GM23338 (cell line): ENCODE data around the gene CRIP3. TPM values are rescaled to one million over a fixed set of nuclear protein-coding genes. Genes with fewer than 3 reads are reported as not detected.
"Not testable (repeated sequence)": the region's sequence is repeated elsewhere in the genome, so short reads cannot be mapped to it uniquely, and the experiment has no call there.

Source experiments
- ATAC-seq: fragments of 200-7000 bp; cut with Tn5 transposase; 3 replicates; pipeline ENCODE4 v1.9.1; 2020
- DNase-seq: peaks from one replicate; pipeline ENCODE4 v3.0.0-alpha.2; 2015; ENCODE audit warnings: low spot score
- H2AFZ ChIP-seq: fragments of 200-600 bp; sonication (generic); 2 replicates; pipeline ENCODE4 v1.8.0; 2016; ENCODE audit warnings: antibody characterized with exemption, mild to moderate bottlenecking, moderate library complexity
- H3F3A ChIP-seq: fragments of 200-600 bp; sonication (generic); replicated peaks from 2 replicates; pipeline ENCODE4 v1.8.0; 2017; ENCODE audit warnings: antibody characterized with exemption, mixed run types, low read depth
- H3K27ac ChIP-seq: fragments of 200-600 bp; sonication (generic); 2 replicates; pipeline ENCODE4 v1.6.1; 2016; ENCODE audit warnings: low read depth
- H3K27me3 ChIP-seq: fragments of 200-600 bp; sonication (generic); 2 replicates; pipeline ENCODE4 v1.8.0; 2016; ENCODE audit warnings: mild to moderate bottlenecking, mixed run types, moderate library complexity; ENCODE audit not compliant: insufficient read depth
- H3K36me3 ChIP-seq: fragments of 200-600 bp; sonication (generic); 2 replicates; pipeline ENCODE4 v1.8.0; 2016; ENCODE audit warnings: mild to moderate bottlenecking; ENCODE audit not compliant: insufficient read depth
- H3K4me1 ChIP-seq: fragments of 200-600 bp; sonication (generic); 2 replicates; pipeline ENCODE4 v1.8.0; 2016; ENCODE audit warnings: mild to moderate bottlenecking, moderate library complexity; ENCODE audit not compliant: insufficient read depth
- H3K4me2 ChIP-seq: fragments of 200-600 bp; sonication (generic); 2 replicates; pipeline ENCODE4 v1.7.1; 2017; ENCODE audit warnings: mixed run types
- H3K4me3 ChIP-seq: fragments of 200-600 bp; sonication (generic); 2 replicates; pipeline ENCODE4 v1.6.1; 2016; ENCODE audit warnings: mixed run types
- H3K79me2 ChIP-seq: fragments of 200-600 bp; sonication (generic); replicated peaks from 2 replicates; pipeline ENCODE4 v1.8.0; 2017; ENCODE audit warnings: mild to moderate bottlenecking; ENCODE audit not compliant: insufficient read depth
- H3K9me2 ChIP-seq: fragments of 200-600 bp; sonication (generic); 2 replicates; pipeline ENCODE4 v1.8.0; 2017; ENCODE audit not compliant: insufficient read depth
- H4K20me1 ChIP-seq: fragments of 200-600 bp; sonication (generic); replicated peaks from 2 replicates; pipeline ENCODE4 v1.8.0; 2017; ENCODE audit warnings: mild to moderate bottlenecking; ENCODE audit not compliant: insufficient read depth
- H3K27ac Mint-ChIP-seq: 2 replicates; pipeline ENCODE4 v1.8.0; 2020; ENCODE audit warnings: inconsistent platforms, mild to moderate bottlenecking, moderate library complexity, mixed read lengths
- H3K27me3 Mint-ChIP-seq: 3 replicates; pipeline ENCODE4 v1.8.0; 2022; ENCODE audit warnings: low read depth, mild to moderate bottlenecking, moderate library complexity, mixed read lengths, inconsistent platforms; ENCODE audit not compliant: insufficient read depth, poor library complexity
- H3K36me3 Mint-ChIP-seq: 3 replicates; pipeline ENCODE4 v1.8.0; 2021; ENCODE audit warnings: low read depth, mild to moderate bottlenecking, inconsistent platforms, moderate library complexity, mixed read lengths
- H3K4me1 Mint-ChIP-seq: 3 replicates; pipeline ENCODE4 v1.8.0; 2020; ENCODE audit warnings: mild to moderate bottlenecking, inconsistent platforms, mixed read lengths
- H3K4me3 Mint-ChIP-seq: 3 replicates; pipeline ENCODE4 v1.8.0; 2021; ENCODE audit warnings: moderate library complexity, mild to moderate bottlenecking, inconsistent platforms, mixed read lengths
- H3K9me3 Mint-ChIP-seq: 3 replicates; pipeline ENCODE4 v1.8.0; 2020; ENCODE audit warnings: moderate library complexity, mild to moderate bottlenecking, inconsistent platforms, mixed read lengths
- ETS1 ChIP-seq: IDR thresholded peaks from 2 replicates; pipeline ENCODE4 v1.6.1; 2016; ENCODE audit warnings: antibody characterized with exemption
- EZH2phosphoT487 ChIP-seq: fragments of 200-600 bp; sonication (generic); IDR thresholded peaks from one replicate; pipeline ENCODE4 v1.8.1; 2018; ENCODE audit warnings: antibody characterized with exemption; ENCODE audit not compliant: unreplicated experiment
- STAT1 ChIP-seq: IDR thresholded peaks from one replicate; pipeline ENCODE4 v1.6.1; 2016; ENCODE audit warnings: antibody characterized with exemption; ENCODE audit not compliant: unreplicated experiment
- ZNF331 ChIP-seq: fragments of 250-450 bp; sonication (Bioruptor Pico); IDR thresholded peaks from 2 replicates; pipeline ENCODE4 v1.5.0; 2020; ENCODE audit warnings: low read depth, mild to moderate bottlenecking, moderate library complexity
- polyA plus RNA-seq: library from polyadenylated mRNA; unstranded; fragments of >200 nt; fragmentation: Nextera tagmentation; extraction: Ambion mirVana; gene quantifications from 2 replicates; pipeline ENCODE4 v1.2.1, GENCODE V29; 2016
- total RNA-seq: library from RNA; depleted of rRNA; stranded (reverse); fragments of >200 nt; shearing (Covaris generic); gene quantifications from 2 replicates; pipeline ENCODE4 v1.2.3, GENCODE V29; 2014
- TF ChIP-seq, protein P1 (sequence below): IDR thresholded peaks from one replicate; pipeline ENCODE4 v1.6.1; 2018; ENCODE audit warnings: antibody characterized with exemption; ENCODE audit not compliant: unreplicated experiment
- TF ChIP-seq, protein P2 (sequence below): fragments of 250-450 bp; sonication (Bioruptor Pico); IDR thresholded peaks from 2 replicates; pipeline ENCODE4 v1.5.0; 2020; ENCODE audit warnings: mild to moderate bottlenecking, moderate library complexity

Gene CRIP3
- total and polyA plus RNA-seq, 2 experiments from 2014 or later, result 22.0 to 36.0 TPM

- peaks cover 6% of the 10 kb centered on the region; the same call in 2 of the 3 replicates for H3K36me3 Mint-ChIP-seq
Observed at GRCh38 chr6:43347021-43347420, 38.4 kb upstream of the CRIP3 start.

DNA sequence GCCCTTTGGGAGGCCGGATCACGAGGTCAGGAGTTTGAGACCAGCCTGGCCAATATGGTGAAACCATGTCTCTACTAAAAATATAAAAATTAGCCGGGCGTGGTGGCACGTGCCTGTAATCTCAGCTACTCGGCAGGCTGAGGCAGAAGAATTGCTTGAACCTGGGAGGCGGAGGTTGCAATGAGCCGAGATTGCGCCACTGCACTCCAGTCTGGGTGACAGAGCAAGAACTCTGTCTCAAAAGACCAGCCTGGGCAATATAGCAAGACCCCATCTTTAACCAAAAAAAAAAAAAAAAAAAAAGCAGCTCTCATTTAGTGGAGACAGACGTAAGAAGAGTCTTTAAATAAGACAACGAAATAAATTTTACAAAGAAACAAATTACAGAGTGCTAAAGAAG, 37.6 kb upstream of the CRIP3 start:
- H3K9me2 ChIP-seq, H4K20me1 ChIP-seq, H3K79me2 ChIP-seq, H3K27ac Mint-ChIP-seq, H3K4me2 ChIP-seq, H3K27ac ChIP-seq, H3K4me3 Mint-ChIP-seq, DNase-seq, H3K9me3 Mint-ChIP-seq, H3K36me3 Mint-ChIP-seq, H3F3A ChIP-seq, H3K4me1 Mint-ChIP-seq, ATAC-seq, H3K4me3 ChIP-seq, H2AFZ ChIP-seq, H3K27me3 Mint-ChIP-seq, H3K27me3 ChIP-seq, H3K4me1 ChIP-seq: not testable (repeated sequence)
- H3K36me3 ChIP-seq, result 0 out of 2 replicates have a peak, but pooled peaks cover 10% of the 10 kb centered on the region

More at GRCh38 chr6:43347021-43347420, 38.4 kb upstream of the CRIP3 start:
- Histone ChIP-seq H3K9me2 (no peaks in the 10 kb centered on the region), H3K4me3 (no peak overlapping the region), H3K79me2 (no peaks in the 10 kb centered on the region), H4K20me1 (no peaks in the 10 kb centered on the region), H3F3A (no peaks in the 10 kb centered on the region), H2AFZ (no peak overlapping the region), H3K4me2 (no peak overlapping the region), H3K4me1 (no peaks in the 10 kb centered on the region), H3K27ac (no peak overlapping the region), H3K36me3 (0 out of 2 replicates have a peak, but pooled peaks cover 10% of the 10 kb centered on the region), H3K27me3 (no peaks in the 10 kb centered on the region)
- no peaks in the 10 kb centered on the region for H3K27me3 Mint-ChIP-seq
- H3K9me3 Mint-ChIP-seq, result no peaks in the 10 kb centered on the region
- ATAC-seq (no peak), DNase-seq (no peak)
- H3K27ac Mint-ChIP-seq, result no peak overlapping the region
- H3K4me1 Mint-ChIP-seq, result no peaks in the 10 kb centered on the region
- no peak overlapping the region for H3K4me3 Mint-ChIP-seq
- no peak for TF ChIP-seq ZNF331 (CRISPR knock-in tag)

DNA sequence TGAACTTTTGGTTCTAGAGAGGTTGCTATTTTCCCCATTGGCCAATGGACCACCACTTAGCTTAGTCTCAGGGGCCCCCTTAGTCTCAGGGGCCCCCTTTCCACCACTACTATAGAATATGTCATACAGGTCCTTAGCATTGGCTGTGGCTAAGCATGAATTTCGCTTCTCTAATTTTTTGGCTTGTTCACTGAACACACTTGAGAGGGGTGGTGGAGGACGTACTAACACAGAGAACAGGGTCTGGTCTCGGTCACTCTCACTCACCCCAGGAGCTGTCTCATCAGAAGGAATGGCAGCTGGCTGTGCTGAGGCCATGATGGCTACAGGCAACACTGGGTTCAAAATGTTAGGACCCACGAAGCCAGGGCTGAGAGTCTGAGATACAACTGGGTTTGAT, 30.5 kb upstream of the CRIP3 start:
- Histone ChIP-seq H3K36me3 (peaks cover 12% of the 10 kb centered on the region; the same call in 1 of the 2 replicates), H2AFZ (no peak overlapping the region)
- TF ChIP-seq STAT1, result no peak
- TF ChIP-seq ETS1, result no peak
- TF ChIP-seq, protein P1, sequence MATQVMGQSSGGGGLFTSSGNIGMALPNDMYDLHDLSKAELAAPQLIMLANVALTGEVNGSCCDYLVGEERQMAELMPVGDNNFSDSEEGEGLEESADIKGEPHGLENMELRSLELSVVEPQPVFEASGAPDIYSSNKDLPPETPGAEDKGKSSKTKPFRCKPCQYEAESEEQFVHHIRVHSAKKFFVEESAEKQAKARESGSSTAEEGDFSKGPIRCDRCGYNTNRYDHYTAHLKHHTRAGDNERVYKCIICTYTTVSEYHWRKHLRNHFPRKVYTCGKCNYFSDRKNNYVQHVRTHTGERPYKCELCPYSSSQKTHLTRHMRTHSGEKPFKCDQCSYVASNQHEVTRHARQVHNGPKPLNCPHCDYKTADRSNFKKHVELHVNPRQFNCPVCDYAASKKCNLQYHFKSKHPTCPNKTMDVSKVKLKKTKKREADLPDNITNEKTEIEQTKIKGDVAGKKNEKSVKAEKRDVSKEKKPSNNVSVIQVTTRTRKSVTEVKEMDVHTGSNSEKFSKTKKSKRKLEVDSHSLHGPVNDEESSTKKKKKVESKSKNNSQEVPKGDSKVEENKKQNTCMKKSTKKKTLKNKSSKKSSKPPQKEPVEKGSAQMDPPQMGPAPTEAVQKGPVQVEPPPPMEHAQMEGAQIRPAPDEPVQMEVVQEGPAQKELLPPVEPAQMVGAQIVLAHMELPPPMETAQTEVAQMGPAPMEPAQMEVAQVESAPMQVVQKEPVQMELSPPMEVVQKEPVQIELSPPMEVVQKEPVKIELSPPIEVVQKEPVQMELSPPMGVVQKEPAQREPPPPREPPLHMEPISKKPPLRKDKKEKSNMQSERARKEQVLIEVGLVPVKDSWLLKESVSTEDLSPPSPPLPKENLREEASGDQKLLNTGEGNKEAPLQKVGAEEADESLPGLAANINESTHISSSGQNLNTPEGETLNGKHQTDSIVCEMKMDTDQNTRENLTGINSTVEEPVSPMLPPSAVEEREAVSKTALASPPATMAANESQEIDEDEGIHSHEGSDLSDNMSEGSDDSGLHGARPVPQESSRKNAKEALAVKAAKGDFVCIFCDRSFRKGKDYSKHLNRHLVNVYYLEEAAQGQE, result no peak
- no peak for TF ChIP-seq ZNF331 (CRISPR knock-in tag)
- TF ChIP-seq, protein P2, sequence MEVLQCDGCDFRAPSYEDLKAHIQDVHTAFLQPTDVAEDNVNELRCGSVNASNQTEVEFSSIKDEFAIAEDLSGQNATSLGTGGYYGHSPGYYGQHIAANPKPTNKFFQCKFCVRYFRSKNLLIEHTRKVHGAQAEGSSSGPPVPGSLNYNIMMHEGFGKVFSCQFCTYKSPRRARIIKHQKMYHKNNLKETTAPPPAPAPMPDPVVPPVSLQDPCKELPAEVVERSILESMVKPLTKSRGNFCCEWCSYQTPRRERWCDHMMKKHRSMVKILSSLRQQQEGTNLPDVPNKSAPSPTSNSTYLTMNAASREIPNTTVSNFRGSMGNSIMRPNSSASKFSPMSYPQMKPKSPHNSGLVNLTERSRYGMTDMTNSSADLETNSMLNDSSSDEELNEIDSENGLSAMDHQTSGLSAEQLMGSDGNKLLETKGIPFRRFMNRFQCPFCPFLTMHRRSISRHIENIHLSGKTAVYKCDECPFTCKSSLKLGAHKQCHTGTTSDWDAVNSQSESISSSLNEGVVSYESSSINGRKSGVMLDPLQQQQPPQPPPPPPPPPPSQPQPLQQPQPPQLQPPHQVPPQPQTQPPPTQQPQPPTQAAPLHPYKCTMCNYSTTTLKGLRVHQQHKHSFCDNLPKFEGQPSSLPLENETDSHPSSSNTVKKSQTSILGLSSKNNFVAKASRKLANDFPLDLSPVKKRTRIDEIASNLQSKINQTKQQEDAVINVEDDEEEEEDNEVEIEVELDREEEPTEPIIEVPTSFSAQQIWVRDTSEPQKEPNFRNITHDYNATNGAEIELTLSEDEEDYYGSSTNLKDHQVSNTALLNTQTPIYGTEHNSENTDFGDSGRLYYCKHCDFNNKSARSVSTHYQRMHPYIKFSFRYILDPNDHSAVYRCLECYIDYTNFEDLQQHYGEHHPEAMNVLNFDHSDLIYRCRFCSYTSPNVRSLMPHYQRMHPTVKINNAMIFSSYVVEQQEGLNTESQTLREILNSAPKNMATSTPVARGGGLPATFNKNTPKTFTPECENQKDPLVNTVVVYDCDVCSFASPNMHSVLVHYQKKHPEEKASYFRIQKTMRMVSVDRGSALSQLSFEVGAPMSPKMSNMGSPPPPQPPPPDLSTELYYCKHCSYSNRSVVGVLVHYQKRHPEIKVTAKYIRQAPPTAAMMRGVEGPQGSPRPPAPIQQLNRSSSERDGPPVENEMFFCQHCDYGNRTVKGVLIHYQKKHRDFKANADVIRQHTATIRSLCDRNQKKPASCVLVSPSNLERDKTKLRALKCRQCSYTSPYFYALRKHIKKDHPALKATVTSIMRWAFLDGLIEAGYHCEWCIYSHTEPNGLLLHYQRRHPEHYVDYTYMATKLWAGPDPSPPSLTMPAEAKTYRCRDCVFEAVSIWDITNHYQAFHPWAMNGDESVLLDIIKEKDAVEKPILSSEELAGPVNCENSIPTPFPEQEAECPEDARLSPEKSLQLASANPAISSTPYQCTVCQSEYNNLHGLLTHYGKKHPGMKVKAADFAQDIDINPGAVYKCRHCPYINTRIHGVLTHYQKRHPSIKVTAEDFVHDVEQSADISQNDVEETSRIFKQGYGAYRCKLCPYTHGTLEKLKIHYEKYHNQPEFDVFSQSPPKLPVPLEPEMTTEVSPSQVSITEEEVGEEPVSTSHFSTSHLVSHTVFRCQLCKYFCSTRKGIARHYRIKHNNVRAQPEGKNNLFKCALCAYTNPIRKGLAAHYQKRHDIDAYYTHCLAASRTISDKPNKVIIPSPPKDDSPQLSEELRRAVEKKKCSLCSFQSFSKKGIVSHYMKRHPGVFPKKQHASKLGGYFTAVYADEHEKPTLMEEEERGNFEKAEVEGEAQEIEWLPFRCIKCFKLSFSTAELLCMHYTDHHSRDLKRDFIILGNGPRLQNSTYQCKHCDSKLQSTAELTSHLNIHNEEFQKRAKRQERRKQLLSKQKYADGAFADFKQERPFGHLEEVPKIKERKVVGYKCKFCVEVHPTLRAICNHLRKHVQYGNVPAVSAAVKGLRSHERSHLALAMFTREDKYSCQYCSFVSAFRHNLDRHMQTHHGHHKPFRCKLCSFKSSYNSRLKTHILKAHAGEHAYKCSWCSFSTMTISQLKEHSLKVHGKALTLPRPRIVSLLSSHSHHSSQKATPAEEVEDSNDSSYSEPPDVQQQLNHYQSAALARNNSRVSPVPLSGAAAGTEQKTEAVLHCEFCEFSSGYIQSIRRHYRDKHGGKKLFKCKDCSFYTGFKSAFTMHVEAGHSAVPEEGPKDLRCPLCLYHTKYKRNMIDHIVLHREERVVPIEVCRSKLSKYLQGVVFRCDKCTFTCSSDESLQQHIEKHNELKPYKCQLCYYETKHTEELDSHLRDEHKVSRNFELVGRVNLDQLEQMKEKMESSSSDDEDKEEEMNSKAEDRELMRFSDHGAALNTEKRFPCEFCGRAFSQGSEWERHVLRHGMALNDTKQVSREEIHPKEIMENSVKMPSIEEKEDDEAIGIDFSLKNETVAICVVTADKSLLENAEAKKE, result no peak
- no peak for TF ChIP-seq EZH2phosphoT487

More for the DNA sequence above, 30.5 kb upstream of the CRIP3 start:
- no peak for DNase-seq
- H3F3A ChIP-seq, result no peaks in the 10 kb centered on the region
- H3K9me3 Mint-ChIP-seq, result no peaks in the 10 kb centered on the region
- H3K4me3 Mint-ChIP-seq, result no peak overlapping the region
- H3K27ac ChIP-seq, result no peak overlapping the region
- H3K4me3 ChIP-seq, result no peak overlapping the region
- no peaks in the 10 kb centered on the region for H3K4me1 ChIP-seq
- no peak overlapping the region for H3K4me2 ChIP-seq
- no peaks in the 10 kb centered on the region for H3K27me3 ChIP-seq
- H3K9me2 ChIP-seq, result no peaks in the 10 kb centered on the region
- H3K36me3 Mint-ChIP-seq, result peaks cover 22% of the 10 kb centered on the region
- H3K27me3 Mint-ChIP-seq, result no peaks in the 10 kb centered on the region
- no peaks in the 10 kb centered on the region for H3K79me2 ChIP-seq
- ATAC-seq, result no peak
- H3K27ac Mint-ChIP-seq, result no peak overlapping the region
- no peaks in the 10 kb centered on the region for H4K20me1 ChIP-seq
- peaks cover 2% of the 10 kb centered on the region; the same call in 2 of the 3 replicates for H3K4me1 Mint-ChIP-seq
